HEK293T (cell line): ENCODE measurements around the gene RIOK1.

ENCODE experiments used
- CTCF ChIA-PET: fragments of 350-600 bp; formaldehyde crosslinking; extraction: SDS; loops from one replicate; lab custom pipeline; 2021; ENCODE audit warnings: antibody characterized with exemption, inconsistent platforms; lab: Yijun Ruan, JAX
- POLR2A ChIA-PET: fragments of 350-600 bp; formaldehyde crosslinking; extraction: SDS; loops from one replicate; lab custom pipeline; 2020; ENCODE audit warnings: antibody characterized with exemption, inconsistent platforms; lab: Yijun Ruan, JAX
- DNase-seq: peaks from one replicate; pipeline ENCODE4 v3.0.0; 2012; ENCODE audit warnings: mixed read lengths; ENCODE audit errors: extremely low spot score
- ARNT ChIP-seq: fragments of 450-650 bp; IDR thresholded peaks from 2 replicates; pipeline ENCODE4 v1.6.1; 2017; ENCODE audit warnings: mild to moderate bottlenecking
- BHLHE40 ChIP-seq: fragments of 450-650 bp; IDR thresholded peaks from 2 replicates; pipeline ENCODE4 v1.6.1; 2016; ENCODE audit warnings: mild to moderate bottlenecking, moderate library complexity, borderline replicate concordance
- CTBP1 ChIP-seq: fragments of 450-650 bp; IDR thresholded peaks from 2 replicates; pipeline ENCODE4 v1.6.1; 2016; ENCODE audit warnings: borderline replicate concordance
- ELF4 ChIP-seq: fragments of 450-650 bp; IDR thresholded peaks from 2 replicates; pipeline ENCODE4 v1.6.1; 2017; ENCODE audit warnings: antibody characterized with exemption
- FOXA1 ChIP-seq: fragments of 450-650 bp; IDR thresholded peaks from 2 replicates; pipeline ENCODE4 v1.6.1; 2016; ENCODE audit warnings: mild to moderate bottlenecking
- FOXK2 ChIP-seq: fragments of 450-650 bp; IDR thresholded peaks from 2 replicates; pipeline ENCODE4 v1.6.1; 2016; ENCODE audit warnings: mild to moderate bottlenecking
- FOXM1 ChIP-seq: fragments of 450-650 bp; IDR thresholded peaks from 2 replicates; pipeline ENCODE4 v1.6.1; 2017; ENCODE audit warnings: mild to moderate bottlenecking, borderline replicate concordance
- HDGF ChIP-seq: fragments of 450-650 bp; IDR thresholded peaks from 2 replicates; pipeline ENCODE4 v1.6.1; 2017; ENCODE audit warnings: antibody characterized with exemption, borderline replicate concordance
- L3MBTL2 ChIP-seq: fragments of 450-650 bp; conservative IDR thresholded peaks from 2 replicates; pipeline ENCODE4 v1.6.1; 2016; ENCODE audit warnings: mild to moderate bottlenecking
- LEF1 ChIP-seq: fragments of 450-650 bp; IDR thresholded peaks from 2 replicates; pipeline ENCODE4 v1.6.1; 2017; ENCODE audit warnings: mild to moderate bottlenecking, borderline replicate concordance
- NFRKB ChIP-seq: fragments of 450-650 bp; IDR thresholded peaks from 2 replicates; pipeline ENCODE4 v1.6.1; 2016; ENCODE audit warnings: mild to moderate bottlenecking, moderate library complexity
- PKNOX1 ChIP-seq: fragments of 450-650 bp; IDR thresholded peaks from 2 replicates; pipeline ENCODE4 v1.6.1; 2016
- SP1 ChIP-seq: fragments of 450-650 bp; IDR thresholded peaks from 2 replicates; pipeline ENCODE4 v1.6.1; 2017
- SUZ12 ChIP-seq: fragments of 450-650 bp; IDR thresholded peaks from 2 replicates; pipeline ENCODE4 v1.6.1; 2016; ENCODE audit warnings: mild to moderate bottlenecking
- TARDBP ChIP-seq: fragments of 450-650 bp; IDR thresholded peaks from 2 replicates; pipeline ENCODE4 v1.6.1; 2016
- ZNF384 ChIP-seq: fragments of 450-650 bp; IDR thresholded peaks from 2 replicates; pipeline ENCODE4 v1.6.1; 2016

The RIOK1 gene

GRCh38 chr6:7426447-7427169, 37.0 kb downstream of the RIOK1 start:
- TF ChIP-seq CTBP1 (no peak), L3MBTL2 (no peak), HDGF (no peak), BHLHE40 (no peak), TARDBP (no peak), SUZ12 (no peak), ELF4 (no peak), ARNT (no peak), NFRKB (no peak), FOXK2 (no peak), SP1 (no peak), LEF1 (no peak), FOXM1 (no peak), ZNF384 (no peak), PKNOX1 (no peak), FOXA1 (no peak)
- CTCF ChIA-PET, result no interaction called here
- POLR2A ChIA-PET, result interaction anchor here (1.1 kb wide), 1 partner anchor 37 kb away, joined by 4 read pairs; the partner anchor contains the start of genes CAGE1 and RIOK1

DNA sequence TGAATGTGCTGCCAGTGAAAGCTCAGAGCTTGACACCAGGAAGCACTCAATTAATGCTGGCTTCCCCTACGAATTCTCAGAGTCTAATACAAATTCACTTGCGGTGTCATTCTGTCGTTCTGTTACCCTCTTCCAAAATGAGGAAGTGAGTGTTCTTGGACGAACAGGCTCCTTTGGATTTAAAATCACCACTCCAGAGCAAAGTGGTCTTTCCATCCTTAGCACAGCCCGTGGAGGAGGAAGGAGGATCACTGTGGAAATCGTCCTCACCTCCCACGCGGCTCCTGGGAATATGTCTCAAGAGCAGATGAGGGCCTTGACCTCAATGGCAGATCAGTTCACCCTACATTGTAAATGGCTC, 41.7 kb downstream of the RIOK1 start:
- POLR2A ChIA-PET, result interaction anchor here (1.5 kb wide), 1 partner anchor 42 kb away, joined by 3 read pairs; the partner anchor contains the start of genes CAGE1 and RIOK1
- no peak for DNase-seq
- CTCF ChIA-PET, result no interaction called here
- TF ChIP-seq FOXK2, result no peak
- TF ChIP-seq NFRKB, result no peak
- TF ChIP-seq FOXM1, result no peak
- no peak for TF ChIP-seq CTBP1

More at GRCh38 chr6:7426447-7427169, 37.0 kb downstream of the RIOK1 start:
- DNase-seq, result no peak

DNA sequence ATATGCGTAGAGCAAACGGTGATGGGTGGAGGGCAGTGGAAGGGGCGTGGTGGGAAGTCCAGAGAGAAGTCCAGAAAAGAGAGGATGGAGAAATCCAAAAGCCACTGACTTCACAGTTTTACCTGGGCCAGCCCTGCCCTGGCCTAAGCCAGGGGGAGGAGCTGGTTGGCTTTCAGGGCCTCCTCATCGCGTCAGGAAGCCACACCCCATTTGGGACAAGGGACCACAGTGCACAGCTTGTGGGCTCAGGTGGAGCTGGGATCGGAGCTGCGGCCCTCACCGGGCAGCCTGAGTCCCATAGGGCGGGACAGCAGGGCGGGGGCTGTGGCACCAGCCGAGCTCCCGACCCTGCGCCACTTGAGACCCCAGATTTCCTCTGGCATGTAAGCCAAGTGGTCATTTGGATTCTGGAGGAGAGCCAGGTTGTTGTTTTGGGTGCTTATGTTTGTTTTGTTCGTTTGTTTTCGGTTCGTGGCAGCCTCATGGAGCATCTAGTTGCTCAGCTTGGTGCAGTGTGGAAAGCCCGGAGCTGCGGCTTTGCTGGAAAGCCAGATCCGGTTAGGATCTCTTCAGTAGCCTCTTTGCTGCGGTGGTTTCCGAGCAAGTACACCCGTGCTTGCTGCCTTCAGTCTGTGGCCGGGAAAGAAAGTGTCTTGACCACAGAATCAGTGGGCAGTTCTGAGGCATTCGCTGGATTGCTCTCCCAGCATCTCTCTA, 42.2 kb downstream of the RIOK1 start:
- ChIA-PET CTCF (no interaction called here), POLR2A (interaction anchor here (1.5 kb wide), 1 partner anchor 42 kb away, joined by 3 read pairs; the partner anchor contains the start of genes CAGE1 and RIOK1)

DNA sequence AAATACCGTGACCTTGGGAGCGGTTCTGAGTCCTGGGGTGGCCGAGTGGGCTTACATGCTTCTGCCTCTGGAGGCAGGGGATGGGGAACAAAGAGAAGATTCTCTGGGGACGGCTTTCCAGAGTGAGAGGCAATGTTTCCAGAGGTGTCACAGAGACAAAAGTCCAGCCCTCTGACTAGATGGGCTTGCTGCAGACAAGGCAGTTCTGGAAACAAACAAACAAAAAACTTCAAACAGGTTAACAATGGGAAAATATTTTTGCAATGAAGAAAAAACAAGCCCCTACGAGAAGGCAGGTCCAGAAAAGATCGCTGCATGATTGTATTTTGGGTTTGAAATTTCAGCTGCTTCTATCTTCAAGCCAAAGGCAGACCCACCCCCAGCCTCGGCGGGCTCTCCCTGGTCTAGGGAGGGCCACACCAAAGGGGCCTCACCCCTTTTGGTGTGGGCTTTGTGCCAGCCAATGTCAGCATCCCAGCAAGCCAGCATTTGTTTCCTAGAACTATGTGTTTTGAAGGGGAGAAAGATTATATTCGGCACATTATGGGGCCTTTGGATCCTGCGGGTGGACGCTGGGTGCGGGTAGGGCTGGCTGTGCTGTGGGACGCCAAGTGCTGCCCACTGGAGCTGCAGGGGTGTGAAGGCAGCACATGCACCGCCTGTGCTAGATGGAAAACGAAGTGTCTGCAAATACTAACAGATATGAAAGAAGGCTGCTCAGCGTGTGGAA, 42.9 kb downstream of the RIOK1 start:
- POLR2A ChIA-PET, result interaction anchor here (1.5 kb wide), 1 partner anchor 43 kb away, joined by 3 read pairs; the partner anchor contains the start of genes CAGE1 and RIOK1
- TF ChIP-seq SUZ12 (no peak), ARNT (no peak), CTBP1 (no peak)
- no peak for DNase-seq
- CTCF ChIA-PET, result no interaction called here

More for the DNA sequence above, 42.2 kb downstream of the RIOK1 start:
- no peak for DNase-seq
- TF ChIP-seq FOXA1, result no peak
- no peak for TF ChIP-seq PKNOX1
- TF ChIP-seq BHLHE40, result no peak
- no peak for TF ChIP-seq SP1
- TF ChIP-seq FOXK2, result no peak
- no peak for TF ChIP-seq ZNF384
- no peak for TF ChIP-seq TARDBP
- no peak for TF ChIP-seq LEF1
- no peak for TF ChIP-seq FOXM1
- TF ChIP-seq HDGF, result no peak
- no peak for TF ChIP-seq SUZ12
- no peak for TF ChIP-seq L3MBTL2
- TF ChIP-seq CTBP1, result no peak
- no peak for TF ChIP-seq NFRKB
- no peak for TF ChIP-seq ARNT
- no peak for TF ChIP-seq ELF4

GRCh38 chr6:7433121-7433617, 43.6 kb downstream of the RIOK1 start:
- TF ChIP-seq FOXM1 (no peak), FOXA1 (no peak), HDGF (no peak), ELF4 (no peak), BHLHE40 (no peak), CTBP1 (no peak), TARDBP (no peak), SP1 (no peak), NFRKB (no peak)
- DNase-seq, result no peak
- POLR2A ChIA-PET, result no interaction called here
- CTCF ChIA-PET, result no interaction called here

DNA sequence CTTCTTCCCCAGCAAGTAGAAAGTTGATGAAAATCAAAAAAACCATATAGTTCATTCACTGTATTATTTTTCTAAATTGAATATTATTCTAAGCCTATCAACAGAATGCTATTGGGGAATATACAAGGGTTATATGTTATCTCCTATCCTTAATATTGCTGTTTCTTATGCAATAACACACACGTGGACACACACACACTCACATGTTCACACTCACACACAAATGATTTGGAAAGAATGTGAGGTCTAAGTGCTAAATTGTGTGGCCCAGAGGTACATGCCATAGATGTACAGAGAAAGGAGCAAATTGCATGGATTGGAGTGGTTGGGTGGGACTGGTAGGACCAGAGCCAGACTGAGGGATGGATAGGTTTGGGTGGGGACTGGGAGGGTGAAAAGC, 45.1 kb downstream of the RIOK1 start:
- ChIA-PET POLR2A (interaction anchor here (1.1 to 1.5 kb wide), 2 partner anchors 74 to 155 kb away, joined by 3 read pairs; partner anchors contain the start of gene SNRNP48), CTCF (no interaction called here)
- DNase-seq, result no peak
- TF ChIP-seq CTBP1 (no peak), FOXM1 (no peak), TARDBP (no peak)
